Lower leg skin (tissue), 4 donors: ENCODE results near the gene GARIN1A. TPM values are rescaled to one million over a fixed set of nuclear protein-coding genes. Genes with fewer than 3 reads are reported as not detected.
"Not testable (repeated sequence)": the region's sequence is repeated elsewhere in the genome, so short reads cannot be mapped to it uniquely, and the experiment has no call there.

ENCODE experiments used
- DNase-seq, 2 donors: peaks; one replicate each; pipeline ENCODE4 v3.0.0-alpha.2; 2019; ENCODE audit warnings: low spot score in 2 of 2
- H3K4me3 ChIP-seq: fragments of 200-600 bp; sonication (generic); 2 replicates; pipeline ENCODE4 v1.5.1; 2017; ENCODE audit warnings: mild to moderate bottlenecking, low read depth; ENCODE audit not compliant: poor library complexity, severe bottlenecking
- CTCF ChIP-seq, 3 donors: fragments of 450-650 bp; IDR thresholded peaks; one replicate each; pipeline ENCODE4 v1.5.1; 2016; ENCODE audit warnings: antibody characterized with exemption in 3 of 3, mild to moderate bottlenecking in 3 of 3, moderate library complexity in 2 of 3
- POLR2A ChIP-seq, 2 donors: fragments of 450-650 bp; IDR thresholded peaks; one replicate each; pipeline ENCODE4 v1.6.1; 2016 to 2017; ENCODE audit warnings: antibody characterized with exemption in 2 of 2, mild to moderate bottlenecking in 1 of 2, moderate library complexity in 1 of 2
- WGBS, 2 donors: methylation state at CpG; one replicate each; pipeline ENCODE4 v1.1.5; 2018; 5-methylcytosine and 5-hydroxymethylcytosine counted together
- intact Hi-C: fragments of 100-400 bp; cut with DNase I; formaldehyde crosslinking; loops from one replicate; pipeline ENCODE4 v1.15.0; 2023; ENCODE audit warnings: low total_unique reads
- total RNA-seq, 4 donors: library from RNA; depleted of rRNA; stranded (reverse); fragments of >200 nt; gene quantifications; one replicate each; pipeline ENCODE4 v1.1.0, GENCODE V29; 2016

GARIN1A gene
- total RNA-seq, 4 donors from 2014 or later, result 0.26 to 1.0 (median 0.71) TPM; not detected in 1

- peak in 1 of 2 donors; percentile 56 for DNase-seq
- TF ChIP-seq POLR2A (IDR thresholded peaks at IDR 0.05) (no peak), CTCF (IDR thresholded peaks at IDR 0.05) (no peak)
- H3K4me3 ChIP-seq, result no peak overlapping the region
- whole genome bisulfite sequencing, 2 donors, result 11 to 19% methylated on average over 7 of the region's 7 CpGs
- intact Hi-C loops, result no loop called here
These were observed 930 bp downstream of the GARIN1A start for GRCh38 chr7:128672927-128673517.

- TF ChIP-seq POLR2A (IDR thresholded peaks at IDR 0.05), result no peak
- no peak for TF ChIP-seq CTCF (IDR thresholded peaks at IDR 0.05)
- intact Hi-C loops, result no loop called here
- WGBS, 2 donors, result 66 to 73% methylated on average over 6 of the region's 6 CpGs
- DNase-seq, result peak in 1 of 2 donors; percentile 49
- H3K4me3 ChIP-seq, result no peak overlapping the region
These were observed 1.5 kb downstream of the GARIN1A start for GRCh38 chr7:128673571-128673970.

- WGBS, 2 donors, result 91% methylated on average over 4 of the region's 4 CpGs
- H3K4me3 ChIP-seq, result no peak overlapping the region
- intact Hi-C loops, result no loop called here
- no peak for TF ChIP-seq POLR2A (IDR thresholded peaks at IDR 0.05)
- TF ChIP-seq CTCF (IDR thresholded peaks at IDR 0.05), result no peak
- no peak for DNase-seq
These were observed 4.6 kb downstream of the GARIN1A start for GRCh38 chr7:128676665-128677064.

GRCh38 chr7:128679920-128680319 is 7.8 kb downstream of the GARIN1A start:
- 88 to 91% methylated on average over 6 of the region's 6 CpGs for WGBS, 2 donors
- no peak for TF ChIP-seq CTCF (IDR thresholded peaks at IDR 0.05)
- no peak for TF ChIP-seq POLR2A (IDR thresholded peaks at IDR 0.05)
- peak in 1 of 2 donors; percentile 58 for DNase-seq
- H3K4me3 ChIP-seq, result no peak overlapping the region
- intact Hi-C loops, result no loop called here

GRCh38 chr7:128681794-128682537 is 9.9 kb downstream of the GARIN1A start:
- peak in 1 of 2 donors; percentile 23 for DNase-seq
- 60 to 62% methylated on average over 3 of the region's 3 CpGs for WGBS, 2 donors
- H3K4me3 ChIP-seq, result no peak overlapping the region
- intact Hi-C loops, result no loop called here
- no peak for TF ChIP-seq POLR2A (IDR thresholded peaks at IDR 0.05)
- TF ChIP-seq CTCF (IDR thresholded peaks at IDR 0.05), result no peak

GRCh38 chr7:128683270-128683669 is 11.2 kb downstream of the GARIN1A start:
- intact Hi-C loops, H3K4me3 ChIP-seq, DNase-seq: not testable (repeated sequence)
- 92 to 100% methylated on average over 1 of the region's 1 CpG for WGBS, 2 donors

- DNase-seq, H3K4me3 ChIP-seq, intact Hi-C loops: not testable (repeated sequence)
- 70 to 84% methylated on average over 4 of the region's 4 CpGs for WGBS, 2 donors
These were observed 11.6 kb downstream of the GARIN1A start for GRCh38 chr7:128683738-128684137.
